ENCODE measurements around the gene CCT8L2.
"Not testable (repeated sequence)": the region's sequence is repeated elsewhere in the genome, so short reads cannot be mapped to it uniquely, and the experiment has no call there.

The CCT8L2 gene

GRCh38 chr22:16595251-16595650 lies 2.6 kb upstream of the CCT8L2 start:
- not testable (repeated sequence) for H3K4me3 ChIP-seq (ENCODE audit: insufficient read depth, low read length, poor library complexity, severe bottlenecking); H3F3A ChIP-seq (ENCODE audit: insufficient read depth); H3K27me3 ChIP-seq (ENCODE audit: low read length); H3K36me3 ChIP-seq (ENCODE audit: low read length); H3K27ac ChIP-seq (ENCODE audit: low read depth, low read length); H3K9ac ChIP-seq (ENCODE audit: low read length); H3K79me2 ChIP-seq (ENCODE audit: insufficient read depth, low read length); H2AFZ ChIP-seq (ENCODE audit: low read depth, low read length, severe bottlenecking); H3K4me2 ChIP-seq (ENCODE audit: low read depth, low read length, poor library complexity, severe bottlenecking); H3K9me2 ChIP-seq (replicated peaks; ENCODE audit: insufficient read depth, low read length); H3K9me3 ChIP-seq (ENCODE audit: insufficient read depth, low read length); H4K20me1 ChIP-seq (ENCODE audit: low read depth, low read length)

GRCh38 chr22:16594026-16594425 lies 1.4 kb upstream of the CCT8L2 start:
- Histone ChIP-seq H2AFZ (ENCODE audit: low read depth, low read length, severe bottlenecking) (no peak overlapping the region), H3K4me2 (ENCODE audit: low read depth, low read length, poor library complexity, severe bottlenecking) (no peak overlapping the region), H4K20me1 (ENCODE audit: low read depth, low read length) (no peaks in the 10 kb centered on the region), H3K9me2 (replicated peaks; ENCODE audit: insufficient read depth, low read length) (no peaks in the 10 kb centered on the region), H3K9me3 (ENCODE audit: insufficient read depth, low read length) (no peaks in the 10 kb centered on the region), H3F3A (ENCODE audit: insufficient read depth) (no peaks in the 10 kb centered on the region), H3K36me3 (ENCODE audit: low read length) (no peaks in the 10 kb centered on the region), H3K4me3 (ENCODE audit: insufficient read depth, low read length, poor library complexity, severe bottlenecking) (no peak overlapping the region), H3K9ac (ENCODE audit: low read length) (no peak overlapping the region), H3K79me2 (ENCODE audit: insufficient read depth, low read length) (no peaks in the 10 kb centered on the region), H3K27me3 (ENCODE audit: low read length) (no peaks in the 10 kb centered on the region), H3K27ac (ENCODE audit: low read depth, low read length) (no peak overlapping the region)
- TF ChIP-seq EZH2phosphoT487 (conservative IDR thresholded peaks at IDR 0.05; ENCODE audit: low read length) (no peak), CTCF (IDR thresholded peaks at IDR 0.05; ENCODE audit: insufficient read depth, low read length, poor library complexity, severe bottlenecking) (no peak)

GRCh38 chr22:16592231-16592630 lies 379 bp downstream of the CCT8L2 start:
- not testable (repeated sequence) for H3K9me2 ChIP-seq (replicated peaks; ENCODE audit: insufficient read depth, low read length); H3F3A ChIP-seq (ENCODE audit: insufficient read depth); H3K9ac ChIP-seq (ENCODE audit: low read length); H3K27ac ChIP-seq (ENCODE audit: low read depth, low read length); H4K20me1 ChIP-seq (ENCODE audit: low read depth, low read length); H3K9me3 ChIP-seq (ENCODE audit: insufficient read depth, low read length); H3K4me3 ChIP-seq (ENCODE audit: insufficient read depth, low read length, poor library complexity, severe bottlenecking); H3K4me2 ChIP-seq (ENCODE audit: low read depth, low read length, poor library complexity, severe bottlenecking); H3K79me2 ChIP-seq (ENCODE audit: insufficient read depth, low read length); H3K36me3 ChIP-seq (ENCODE audit: low read length); H2AFZ ChIP-seq (ENCODE audit: low read depth, low read length, severe bottlenecking); H3K27me3 ChIP-seq (ENCODE audit: low read length)

GRCh38 chr22:16591136-16591535 lies 1.5 kb downstream of the CCT8L2 start:
- H3K36me3 ChIP-seq (ENCODE audit: low read length); H3K9me2 ChIP-seq (replicated peaks; ENCODE audit: insufficient read depth, low read length); H2AFZ ChIP-seq (ENCODE audit: low read depth, low read length, severe bottlenecking); H4K20me1 ChIP-seq (ENCODE audit: low read depth, low read length); H3K27ac ChIP-seq (ENCODE audit: low read depth, low read length); H3K4me2 ChIP-seq (ENCODE audit: low read depth, low read length, poor library complexity, severe bottlenecking); H3K9ac ChIP-seq (ENCODE audit: low read length); H3K79me2 ChIP-seq (ENCODE audit: insufficient read depth, low read length); H3K27me3 ChIP-seq (ENCODE audit: low read length); H3F3A ChIP-seq (ENCODE audit: insufficient read depth); H3K4me3 ChIP-seq (ENCODE audit: insufficient read depth, low read length, poor library complexity, severe bottlenecking); H3K9me3 ChIP-seq (ENCODE audit: insufficient read depth, low read length): not testable (repeated sequence)

GRCh38 chr22:16586991-16587390 lies 5.6 kb downstream of the CCT8L2 start:
- Histone ChIP-seq H3K9me2 (replicated peaks; ENCODE audit: insufficient read depth, low read length) (no peaks in the 10 kb centered on the region), H4K20me1 (ENCODE audit: low read depth, low read length) (no peaks in the 10 kb centered on the region), H2AFZ (ENCODE audit: low read depth, low read length, severe bottlenecking) (no peak overlapping the region), H3K27ac (ENCODE audit: low read depth, low read length) (no peak overlapping the region), H3K36me3 (ENCODE audit: low read length) (no peaks in the 10 kb centered on the region), H3F3A (ENCODE audit: insufficient read depth) (no peaks in the 10 kb centered on the region), H3K9ac (ENCODE audit: low read length) (no peak overlapping the region), H3K27me3 (ENCODE audit: low read length) (no peaks in the 10 kb centered on the region), H3K4me3 (ENCODE audit: insufficient read depth, low read length, poor library complexity, severe bottlenecking) (no peak overlapping the region), H3K79me2 (ENCODE audit: insufficient read depth, low read length) (no peaks in the 10 kb centered on the region), H3K9me3 (ENCODE audit: insufficient read depth, low read length) (no peaks in the 10 kb centered on the region), H3K4me2 (ENCODE audit: low read depth, low read length, poor library complexity, severe bottlenecking) (no peak overlapping the region)
- TF ChIP-seq EZH2phosphoT487 (conservative IDR thresholded peaks at IDR 0.05; ENCODE audit: low read length) (no peak), CTCF (IDR thresholded peaks at IDR 0.05; ENCODE audit: insufficient read depth, low read length, poor library complexity, severe bottlenecking) (no peak)
